H9 (cell line): ENCODE data around the gene ZNF618. TPM values are rescaled to one million over a fixed set of nuclear protein-coding genes. Genes with fewer than 3 reads are reported as not detected.

ENCODE experiments used
- DNase-seq: peaks from one replicate; pipeline ENCODE4 v3.0.0-alpha.2; 2017
- H2AFZ ChIP-seq: one replicate; pipeline ENCODE4 v1.6.1; 2013; ENCODE audit warnings: mild to moderate bottlenecking, low read length, control low read depth, moderate library complexity
- H2AK5ac ChIP-seq: 2 replicates; pipeline ENCODE4 v1.6.1; 2013; ENCODE audit warnings: low read length, control low read depth, mixed read lengths; ENCODE audit not compliant: insufficient read length
- H2BK120ac ChIP-seq: one replicate; pipeline ENCODE4 v1.6.1; 2013; ENCODE audit warnings: low read depth, mild to moderate bottlenecking, low read length, control low read depth, inconsistent platforms; ENCODE audit not compliant: poor library complexity, severe bottlenecking
- H2BK12ac ChIP-seq: 2 replicates; pipeline ENCODE4 v1.6.1; 2013; ENCODE audit warnings: low read length, control low read depth, mixed read lengths, low read depth; ENCODE audit not compliant: insufficient read length
- H2BK15ac ChIP-seq: 2 replicates; pipeline ENCODE4 v1.6.1; 2013; ENCODE audit warnings: low read depth, low read length, control low read depth
- H2BK20ac ChIP-seq: one replicate; pipeline ENCODE4 v1.6.1; 2013; ENCODE audit warnings: low read depth, mild to moderate bottlenecking, low read length, control low read depth, inconsistent platforms; ENCODE audit not compliant: poor library complexity, severe bottlenecking
- H2BK5ac ChIP-seq: 2 replicates; pipeline ENCODE4 v1.6.1; 2013; ENCODE audit warnings: low read length, control low read depth, mixed read lengths; ENCODE audit not compliant: insufficient read length
- H3K14ac ChIP-seq: 2 replicates; pipeline ENCODE4 v1.6.1; 2013; ENCODE audit warnings: low read length, control low read depth; ENCODE audit not compliant: insufficient read depth
- H3K18ac ChIP-seq: 2 replicates; pipeline ENCODE4 v1.6.1; 2013; ENCODE audit warnings: low read depth, mild to moderate bottlenecking, mixed read lengths, low read length, control low read depth; ENCODE audit not compliant: insufficient read length
- H3K23ac ChIP-seq: 2 replicates; pipeline ENCODE4 v1.6.1; 2013; ENCODE audit warnings: low read length, control low read depth, mixed read lengths, low read depth; ENCODE audit not compliant: insufficient read length
- H3K23me2 ChIP-seq: 2 replicates; pipeline ENCODE4 v1.6.1; 2013; ENCODE audit warnings: low read depth, mild to moderate bottlenecking, mixed read lengths, low read length, control low read depth; ENCODE audit not compliant: insufficient read length, poor library complexity, severe bottlenecking
- H3K27ac ChIP-seq: 2 replicates; pipeline ENCODE4 v1.5.1; 2013; ENCODE audit warnings: low read length, control low read depth, mixed read lengths, low read depth; ENCODE audit not compliant: insufficient read length
- H3K27me3 ChIP-seq: 2 replicates; pipeline ENCODE4 v1.6.1; 2013; ENCODE audit warnings: low read length, control low read depth, inconsistent platforms; ENCODE audit not compliant: insufficient read depth
- H3K4ac ChIP-seq: 2 replicates; pipeline ENCODE4 v1.6.1; 2013; ENCODE audit warnings: low read depth, mild to moderate bottlenecking, control low read depth, inconsistent platforms, low read length, moderate library complexity
- H3K4me1 ChIP-seq: 2 replicates; pipeline ENCODE4 v1.6.1; 2013; ENCODE audit warnings: low read length, control low read depth, inconsistent platforms; ENCODE audit not compliant: insufficient read depth
- H3K4me2 ChIP-seq: 2 replicates; pipeline ENCODE4 v1.6.1; 2013; ENCODE audit warnings: low read length, control low read depth, mixed read lengths; ENCODE audit not compliant: insufficient read length, insufficient read depth
- H3K56ac ChIP-seq: 2 replicates; pipeline ENCODE4 v1.6.1; 2013; ENCODE audit warnings: low read depth, mild to moderate bottlenecking, mixed read lengths, low read length, control low read depth; ENCODE audit not compliant: insufficient read length
- H3K79me1 ChIP-seq: 2 replicates; pipeline ENCODE4 v1.6.1; 2013; ENCODE audit warnings: low read depth, mild to moderate bottlenecking, moderate library complexity, low read length, control low read depth, inconsistent platforms; ENCODE audit not compliant: insufficient read depth, poor library complexity, severe bottlenecking
- H3K79me2 ChIP-seq: 2 replicates; pipeline ENCODE4 v1.6.1; 2013; ENCODE audit warnings: low read length, control low read depth, inconsistent platforms; ENCODE audit not compliant: insufficient read depth
- H3K9ac ChIP-seq: 2 replicates; pipeline ENCODE4 v1.6.1; 2013; ENCODE audit warnings: low read length, control low read depth, mixed read lengths; ENCODE audit not compliant: insufficient read length; ENCODE audit errors: extremely low read depth
- H3K9me3 ChIP-seq: one replicate; pipeline ENCODE4 v1.6.1; 2013; ENCODE audit warnings: low read depth, low read length, inconsistent platforms; ENCODE audit not compliant: control insufficient read depth
- H3T11ph ChIP-seq: one replicate; pipeline ENCODE4 v1.6.1; 2013; ENCODE audit warnings: mild to moderate bottlenecking, low read length, control low read depth, inconsistent platforms
- H4K20me1 ChIP-seq: one replicate; pipeline ENCODE4 v1.6.1; 2013; ENCODE audit not compliant: control insufficient read depth, insufficient read length, insufficient read depth
- H4K5ac ChIP-seq: 2 replicates; pipeline ENCODE4 v1.6.1; 2013; ENCODE audit warnings: low read depth, mild to moderate bottlenecking, mixed read lengths, low read length, control low read depth; ENCODE audit not compliant: insufficient read length
- H4K8ac ChIP-seq: replicated peaks from 2 replicates; pipeline ENCODE4 v1.6.1; 2013; ENCODE audit warnings: low read length, control low read depth, mixed read lengths, low read depth; ENCODE audit not compliant: insufficient read length
- H4K91ac ChIP-seq: 2 replicates; pipeline ENCODE4 v1.6.1; 2013; ENCODE audit warnings: low read depth, mild to moderate bottlenecking, moderate library complexity, mixed read lengths, low read length, control low read depth; ENCODE audit not compliant: insufficient read length
- H3K27ac Mint-ChIP-seq, 3 experiments: 2 replicates in 2 of 3; 3 replicates in 1 of 3; pipeline ENCODE4 v1.8.0; 2020 to 2021; ENCODE audit warnings: mixed read lengths in 3 of 3, mild to moderate bottlenecking in 1 of 3, moderate library complexity in 1 of 3
- H3K27me3 Mint-ChIP-seq: 2 replicates; pipeline ENCODE4 v1.8.0; 2021; ENCODE audit warnings: low read depth, mild to moderate bottlenecking, moderate library complexity, mixed read lengths
- H3K36me3 Mint-ChIP-seq, 3 experiments: 2 replicates in 2 of 3; 3 replicates in 1 of 3; pipeline ENCODE4 v1.8.0; 2020 to 2021; ENCODE audit warnings: low read depth in 3 of 3, mixed read lengths in 3 of 3; ENCODE audit not compliant: insufficient read depth in 1 of 3
- H3K4me1 Mint-ChIP-seq, 2 experiments: 2 replicates each; pipeline ENCODE4 v1.8.0; 2020; ENCODE audit warnings: mixed read lengths in 2 of 2
- H3K4me3 Mint-ChIP-seq, 2 experiments: 2 replicates in 1 of 2; 3 replicates in 1 of 2; pipeline ENCODE4 v1.8.0; 2020 to 2021; ENCODE audit warnings: mild to moderate bottlenecking in 2 of 2, mixed read lengths in 2 of 2, moderate library complexity in 1 of 2
- H3K9me3 Mint-ChIP-seq, 2 experiments: 2 replicates in 1 of 2; 3 replicates in 1 of 2; pipeline ENCODE4 v1.8.0; 2020; ENCODE audit warnings: mild to moderate bottlenecking in 2 of 2, mixed read lengths in 2 of 2, moderate library complexity in 1 of 2
- CTCF ChIP-seq: fragments of 200-600 bp; sonication (generic); conservative IDR thresholded peaks from 3 replicates; pipeline ENCODE4 v1.8.0; 2021; ENCODE audit warnings: antibody characterized with exemption, mild to moderate bottlenecking
- WGBS: extraction: QIAGEN DNeasy Blood & Tissue Kit; methylation state at CpG from one replicate; pipeline ENCODE4 v1.1.7; 2013; ENCODE audit warnings: missing lambda C conversion rate, low lambda C conversion rate, mixed read lengths; ENCODE audit not compliant: insufficient read length; ENCODE audit errors: extremely low coverage; 5-methylcytosine and 5-hydroxymethylcytosine counted together
- total RNA-seq: library from RNA; stranded (reverse); gene quantifications from 2 replicates; pipeline ENCODE4 v1.2.1, GENCODE V29; 2021

The ZNF618 gene
- total RNA-seq, 1 experiment from 2014 or later: 13.6 TPM

- no peak overlapping the region for H4K8ac ChIP-seq
- no peak overlapping the region for H3K4ac ChIP-seq
- peaks cover 17 to 31% of the 10 kb centered on the region in 2 experiments for H3K9me3 Mint-ChIP-seq
- no peak overlapping the region for H2BK5ac ChIP-seq
- H3K9me3 ChIP-seq: peaks cover 9% of the 10 kb centered on the region
- H3K4me1 Mint-ChIP-seq: peaks cover 4 to 7% of the 10 kb centered on the region in 2 experiments; a peak in 3 of 4 replicates
- H4K91ac ChIP-seq: no peak overlapping the region
- no peaks in the 10 kb centered on the region; the same call in 1 of the 2 replicates for H3K79me2 ChIP-seq
- H3K14ac ChIP-seq: no peak overlapping the region
- H2BK12ac ChIP-seq: no peak overlapping the region
- no peak overlapping the region for H2BK120ac ChIP-seq
- no peak overlapping the region for H3K9ac ChIP-seq
- no peak overlapping the region for H3K27ac Mint-ChIP-seq
- H3K4me3 Mint-ChIP-seq: no peak overlapping the region
- H2BK20ac ChIP-seq: no peak overlapping the region
- H3K27me3 ChIP-seq: no peaks in the 10 kb centered on the region
- H3K27ac ChIP-seq: no peak overlapping the region
- no peak overlapping the region for H3K18ac ChIP-seq
- no peaks in the 10 kb centered on the region for H3K27me3 Mint-ChIP-seq
- no peak overlapping the region for H2AK5ac ChIP-seq
- peaks cover 2% of the 10 kb centered on the region; the same call in 1 of the 2 replicates for H3K4me1 ChIP-seq
- peaks cover 4% of the 10 kb centered on the region for H3K79me1 ChIP-seq
- no peak for DNase-seq
- no peak overlapping the region for H4K5ac ChIP-seq
- no peak overlapping the region for H2AFZ ChIP-seq
- no peak for TF ChIP-seq CTCF
- H2BK15ac ChIP-seq: no peak overlapping the region
- H3K4me2 ChIP-seq: no peak overlapping the region
- H4K20me1 ChIP-seq: no peaks in the 10 kb centered on the region
- no CpG with 5 or more reads among the region's 5 CpGs for WGBS
- no peak overlapping the region for H3K56ac ChIP-seq
- H3T11ph ChIP-seq: no peak overlapping the region
- peaks cover 9 to 37% (median 19%) of the 10 kb centered on the region in 3 experiments for H3K36me3 Mint-ChIP-seq
- H3K23me2 ChIP-seq: no peaks in the 10 kb centered on the region
- H3K23ac ChIP-seq: no peak overlapping the region
Observed at GRCh38 chr9:113930390-113930783, 54.3 kb downstream of the ZNF618 start.
